Fibroblast of mammary gland (primary cell): ENCODE data around the gene PPP1R2.
A peak's percentile ranks its signal among the peaks of the same experiment; 100 is the strongest.

Source experiments
- DNase-seq: peaks from one replicate; pipeline ENCODE4 v3.0.0-alpha.2; 2010; ENCODE audit warnings: low read depth
- H3K4me3 ChIP-seq: 2 replicates; pipeline ENCODE4 v1.5.1; 2011; ENCODE audit warnings: low read depth, mild to moderate bottlenecking, low read length, moderate library complexity; ENCODE audit not compliant: control insufficient read depth
- CTCF ChIP-seq: conservative IDR thresholded peaks from 2 replicates; pipeline ENCODE4 v1.5.1; 2011; ENCODE audit warnings: low read depth, low read length, inconsistent platforms; ENCODE audit not compliant: control insufficient read depth, insufficient read depth

Gene PPP1R2

GRCh38 chr3:195549931-195550519 lies 6.9 kb upstream of the PPP1R2 start:
- no peak overlapping the region for H3K4me3 ChIP-seq
- no peak for DNase-seq
- TF ChIP-seq CTCF, result no peak

- H3K4me3 ChIP-seq, result no peak overlapping the region
- no peak for TF ChIP-seq CTCF
- no peak for DNase-seq
Measured at GRCh38 chr3:195548987-195549386, 5.9 kb upstream of the PPP1R2 start.

GRCh38 chr3:195548501-195548900 lies 5.4 kb upstream of the PPP1R2 start:
- H3K4me3 ChIP-seq, result no peak overlapping the region
- no peak for DNase-seq
- TF ChIP-seq CTCF, result no peak

- no peak overlapping the region for H3K4me3 ChIP-seq
- no peak for DNase-seq
- no peak for TF ChIP-seq CTCF
Measured at GRCh38 chr3:195548006-195548405, 4.9 kb upstream of the PPP1R2 start.

- TF ChIP-seq CTCF, result no peak
- peak; percentile 92 for DNase-seq
- H3K4me3 ChIP-seq, result no peak overlapping the region
Measured at GRCh38 chr3:195546130-195546560, 3.0 kb upstream of the PPP1R2 start.

- DNase-seq, result no peak
- no peak overlapping the region for H3K4me3 ChIP-seq
- TF ChIP-seq CTCF, result no peak
Measured at GRCh38 chr3:195544634-195545033, 1.5 kb upstream of the PPP1R2 start.

- DNase-seq, result no peak
- no peak overlapping the region for H3K4me3 ChIP-seq
- TF ChIP-seq CTCF, result no peak
Measured at GRCh38 chr3:195544230-195544536, 1.1 kb upstream of the PPP1R2 start.
